Epithelial cell of umbilical artery (primary cell): Measurements from ENCODE around the gene RILPL2. TPM values are rescaled to one million over a fixed set of nuclear protein-coding genes. Genes with fewer than 3 reads are reported as not detected.

ENCODE experiments used
- total RNA-seq: library from RNA; depleted of rRNA; stranded (reverse); fragments of >200 nt; gene quantifications from 2 replicates; pipeline ENCODE4 v1.2.3, GENCODE V29; 2014

Gene RILPL2
- total RNA-seq, result 5.8 and 7.1 TPM in 2 replicates

GRCh38 chr12:123436017-123436964 is at the start of gene RILPL2:
Gene RILPL2, minus strand, starts transcription at chr12:123436684. Its CDS starts 264 bp downstream, at chr12:123436420.

GRCh38 chr12:123457980-123458779 is 21.7 kb upstream of the RILPL2 start, which contains the start of gene SNRNP35:
Gene SNRNP35, plus strand, starts transcription at chr12:123458139. Its CDS starts 7,402 bp downstream, at chr12:123465541.

Other genes starting within 250 kb of the RILPL2 start
- 42.2 and 69.3 TPM in 2 replicates for gene MPHOSPH9, start 203.5 kb downstream of the RILPL2 start, total RNA-seq
- 8.8 and 9.0 TPM in 2 replicates for gene MTRFR, start 203.2 kb downstream of the RILPL2 start, total RNA-seq
- 151 and 172 TPM in 2 replicates for gene CDK2AP1, start 164.8 kb downstream of the RILPL2 start, total RNA-seq
- 23.4 and 27.8 TPM in 2 replicates for gene SBNO1, start 71.8 kb downstream of the RILPL2 start, total RNA-seq
- 35.4 and 38.6 TPM in 2 replicates for gene KMT5A, start 52.6 kb downstream of the RILPL2 start, total RNA-seq
- 12.0 and 13.7 TPM in 2 replicates for gene SNRNP35, start 21.5 kb upstream of the RILPL2 start, total RNA-seq
- gene RILPL1, start 97.0 kb upstream of the RILPL2 start, total RNA-seq, result 5.2 and 6.5 TPM in 2 replicates
- 455 and 546 TPM in 2 replicates for gene TMED2, start 147.9 kb upstream of the RILPL2 start, total RNA-seq
- 15.9 and 19.0 TPM in 2 replicates for gene DDX55, start 165.4 kb upstream of the RILPL2 start, total RNA-seq
- 46.8 and 63.1 TPM in 2 replicates for gene EIF2B1, start 197.0 kb upstream of the RILPL2 start, total RNA-seq
- 65.9 and 73.6 TPM in 2 replicates for gene GTF2H3, start 197.1 kb upstream of the RILPL2 start, total RNA-seq
- 4.6 and 8.1 TPM in 2 replicates for gene TCTN2, start 234.4 kb upstream of the RILPL2 start, total RNA-seq